HEK293 (cell line): Measurements from ENCODE around the gene NCOA7.

Experiments
- CTCF ChIP-seq: fragments of 450-650 bp; formaldehyde crosslinking; IDR thresholded peaks from 2 replicates; pipeline ENCODE4 v1.5.1; 2016; ENCODE audit warnings: missing biosample characterization, missing genetic modification characterization
- GLI4 ChIP-seq: fragments of 450-650 bp; formaldehyde crosslinking; IDR thresholded peaks from 2 replicates; pipeline ENCODE4 v1.5.1; 2016; ENCODE audit warnings: missing biosample characterization, missing genetic modification characterization
- KLF1 ChIP-seq: fragments of 450-650 bp; formaldehyde crosslinking; IDR thresholded peaks from 2 replicates; pipeline ENCODE4 v1.5.1; 2016; ENCODE audit warnings: missing biosample characterization, missing genetic modification characterization
- MYNN ChIP-seq: fragments of 450-650 bp; formaldehyde crosslinking; IDR thresholded peaks from 2 replicates; pipeline ENCODE4 v1.5.1; 2016; ENCODE audit warnings: missing biosample characterization, missing genetic modification characterization, borderline replicate concordance
- YY1 ChIP-seq: fragments of 450-650 bp; formaldehyde crosslinking; IDR thresholded peaks from 2 replicates; pipeline ENCODE4 v1.5.1; 2018; ENCODE audit warnings: missing biosample characterization, missing genetic modification characterization
- ZBTB21 ChIP-seq: fragments of 450-650 bp; formaldehyde crosslinking; IDR thresholded peaks from 2 replicates; pipeline ENCODE4 v1.5.1; 2017; ENCODE audit warnings: missing biosample characterization, missing genetic modification characterization
- ZNF214 ChIP-seq: fragments of 450-650 bp; formaldehyde crosslinking; IDR thresholded peaks from 2 replicates; pipeline ENCODE4 v1.5.1; 2017; ENCODE audit warnings: missing biosample characterization, mild to moderate bottlenecking, missing genetic modification characterization, borderline replicate concordance
- ZNF311 ChIP-seq: fragments of 450-650 bp; formaldehyde crosslinking; IDR thresholded peaks from 2 replicates; pipeline ENCODE4 v1.5.1; 2017; ENCODE audit warnings: missing biosample characterization, missing genetic modification characterization, borderline replicate concordance
- ZNF629 ChIP-seq: fragments of 450-650 bp; formaldehyde crosslinking; IDR thresholded peaks from 2 replicates; pipeline ENCODE4 v1.5.1; 2017; ENCODE audit warnings: missing biosample characterization, missing genetic modification characterization
- ZNF704 ChIP-seq: fragments of 450-650 bp; formaldehyde crosslinking; IDR thresholded peaks from 2 replicates; pipeline ENCODE4 v1.5.1; 2016; ENCODE audit warnings: missing biosample characterization, missing genetic modification characterization
- ZSCAN23 ChIP-seq: fragments of 450-650 bp; formaldehyde crosslinking; IDR thresholded peaks from 2 replicates; pipeline ENCODE4 v1.5.1; 2016; ENCODE audit warnings: missing biosample characterization, missing genetic modification characterization

- TF ChIP-seq MYNN (peak; percentile 32; the same call in 1 of the 2 replicates), CTCF (peak; percentile 100), YY1 (tag by site-specific recombination) (peak; percentile 98), ZNF214 (tag by site-specific recombination) (no peak), ZNF629 (tag by site-specific recombination) (peak; percentile 100), ZNF704 (tag by site-specific recombination) (no peak), KLF1 (tag by site-specific recombination) (peak; percentile 69), GLI4 (tag by site-specific recombination) (peak; percentile 24; the same call in 1 of the 2 replicates), ZBTB21 (tag by site-specific recombination) (peak; percentile 99), ZSCAN23 (tag by site-specific recombination) (no peak), ZNF311 (no peak)
Observed at GRCh38 chr6:125956506-125957390, 166.0 kb downstream of the NCOA7 start, which contains the start of gene HINT3.
